GM21576 (cell line): Measurements from ENCODE around the gene ANKRD31.

Source experiments
- ATAC-seq: cut with Tn5 transposase; IDR thresholded peaks from one replicate; pipeline ENCODE4 v1.9.1; 2021; ENCODE audit warnings: mild to moderate bottlenecking, moderate library complexity; ENCODE audit not compliant: unreplicated experiment

Gene ANKRD31

DNA sequence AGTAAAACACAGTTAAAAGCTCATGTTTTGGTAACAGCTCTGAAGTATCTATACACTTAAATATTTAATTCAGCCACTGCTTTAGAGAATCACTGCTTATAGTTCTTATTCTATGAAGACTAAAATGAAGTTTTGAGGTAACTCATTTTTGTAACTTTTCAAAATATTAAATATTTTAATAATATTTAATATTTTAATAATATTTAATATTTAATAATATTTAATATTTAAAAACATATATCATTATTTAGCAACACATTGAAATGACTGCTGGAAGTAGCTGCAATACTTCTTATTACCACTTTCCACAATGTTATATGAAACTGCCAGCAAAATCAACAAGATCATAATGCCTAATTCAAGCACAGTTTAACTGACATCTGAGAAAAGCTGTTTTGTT lies 165.6 kb downstream of the ANKRD31 start:
- ATAC-seq, result no peak

DNA sequence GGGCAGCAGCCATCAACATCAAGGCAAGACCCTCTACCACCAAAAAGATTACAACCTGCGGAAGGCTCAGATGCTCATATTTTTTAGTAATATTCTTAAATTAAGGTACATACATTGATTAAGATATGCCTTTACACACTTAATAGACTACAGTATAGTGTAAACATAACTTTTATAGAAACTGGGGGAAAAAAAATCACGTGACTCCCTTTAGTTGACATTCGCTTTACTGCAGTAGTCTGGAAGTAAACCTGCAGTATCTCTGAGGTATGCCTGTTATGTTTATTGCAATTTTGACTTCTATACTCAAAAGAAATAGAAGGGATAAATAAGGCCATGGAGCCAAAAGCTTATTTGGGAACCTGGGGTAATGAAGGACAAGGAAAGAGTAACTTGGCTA lies 169.2 kb downstream of the ANKRD31 start:
- ATAC-seq, result no peak

DNA sequence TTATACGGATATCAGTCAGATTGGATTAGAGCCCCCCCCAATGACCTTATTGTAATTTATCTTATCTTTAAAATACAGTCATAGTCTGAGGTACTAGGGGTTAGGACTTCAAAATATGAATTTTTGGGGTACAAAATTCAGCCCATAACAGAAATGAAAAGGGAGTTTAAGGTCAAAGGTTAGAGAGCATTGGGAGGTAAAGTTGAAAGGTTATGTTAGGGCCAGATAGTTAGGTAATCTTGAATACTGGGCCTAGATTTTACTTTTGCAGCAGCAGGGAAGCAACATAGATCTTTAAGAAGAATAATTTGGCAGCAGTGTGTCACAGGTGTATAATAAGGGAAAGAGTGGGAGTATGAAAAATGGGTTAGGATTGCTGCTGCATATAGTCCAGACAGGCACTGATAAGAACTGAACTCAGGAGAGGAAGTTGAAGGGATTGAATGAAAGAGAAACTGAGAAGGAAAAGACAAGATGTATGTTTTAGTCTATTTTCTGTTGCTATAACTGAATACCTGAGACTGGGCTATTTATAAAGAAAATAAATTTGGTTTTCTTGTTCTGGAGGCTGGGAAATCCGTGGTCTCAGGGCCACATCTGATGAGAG lies 173.7 kb downstream of the ANKRD31 start:
- ATAC-seq, result no peak

DNA sequence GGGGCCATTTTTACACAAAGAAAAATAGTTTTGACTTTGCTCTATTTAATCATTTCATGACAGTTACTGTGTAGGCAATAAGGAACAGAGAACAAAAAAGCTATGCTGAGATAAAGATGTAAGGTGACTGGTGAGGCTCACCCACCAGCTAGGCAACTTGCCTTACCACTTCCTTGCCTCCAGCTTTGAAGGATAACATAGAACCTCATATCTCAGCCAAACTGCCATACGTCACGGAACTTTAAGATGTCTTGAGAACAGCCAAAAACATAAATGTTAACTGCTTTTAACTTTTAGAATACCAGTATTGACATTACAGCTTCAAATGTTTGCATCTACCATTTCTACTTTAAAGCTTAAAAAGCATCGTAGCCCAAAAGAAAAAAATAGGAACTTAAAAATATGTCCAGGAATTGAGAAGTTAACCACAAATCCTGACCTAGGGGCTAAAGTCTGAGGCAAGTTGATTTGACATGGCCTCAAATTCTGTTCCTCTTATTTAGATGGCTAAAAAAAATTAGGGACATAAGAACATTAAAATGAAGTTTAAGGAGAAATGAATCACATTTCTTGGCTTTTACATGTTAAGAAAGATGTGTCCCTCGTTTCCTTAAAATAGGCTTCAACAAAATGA lies 176.6 kb downstream of the ANKRD31 start:
- no peak for ATAC-seq

DNA sequence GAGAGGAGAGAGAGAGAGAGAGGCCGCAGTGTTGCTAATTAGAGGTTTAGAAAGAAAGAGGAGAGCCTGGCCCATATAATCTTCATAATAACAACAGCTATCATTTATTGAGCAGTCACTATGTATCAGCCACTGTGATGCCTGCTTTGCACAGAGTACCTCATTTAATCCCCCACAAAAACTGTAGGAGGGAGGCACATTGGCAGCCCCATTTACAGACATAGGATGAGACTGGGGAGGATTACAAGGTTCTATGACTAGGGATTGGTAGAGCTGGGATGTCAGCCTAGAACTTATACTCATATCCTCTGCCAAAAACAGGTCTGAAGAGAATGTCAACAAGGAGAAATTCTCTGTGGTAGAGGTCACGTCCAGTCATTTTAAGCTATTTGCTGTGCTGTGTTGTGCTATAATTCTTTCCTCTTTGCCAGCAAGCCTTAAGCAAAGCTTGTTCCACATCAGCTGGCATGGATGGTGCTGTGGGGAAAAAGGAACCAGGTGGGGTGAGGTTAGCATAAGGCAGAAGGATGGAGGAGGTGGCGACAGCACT lies 177.6 kb downstream of the ANKRD31 start:
- ATAC-seq, result no peak

DNA sequence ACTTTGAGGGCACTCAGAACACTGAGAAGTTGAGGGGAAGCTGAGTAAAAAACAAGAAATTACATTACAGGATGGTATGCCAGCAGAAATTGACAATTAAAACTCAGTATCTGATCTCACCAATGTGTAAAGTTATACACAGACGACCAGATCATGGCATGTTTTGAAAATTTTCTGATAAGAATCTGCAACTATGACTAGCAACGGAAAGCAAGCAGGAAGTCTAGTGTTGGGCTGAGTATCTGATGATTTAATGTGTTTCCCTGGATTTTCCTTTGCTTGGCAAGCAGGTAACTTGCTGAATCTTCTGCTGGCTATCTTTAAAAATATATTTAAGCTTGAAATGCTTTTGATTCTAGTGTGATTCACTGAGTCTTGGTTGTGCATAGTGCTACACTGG lies 179.1 kb downstream of the ANKRD31 start:
- ATAC-seq, result no peak

DNA sequence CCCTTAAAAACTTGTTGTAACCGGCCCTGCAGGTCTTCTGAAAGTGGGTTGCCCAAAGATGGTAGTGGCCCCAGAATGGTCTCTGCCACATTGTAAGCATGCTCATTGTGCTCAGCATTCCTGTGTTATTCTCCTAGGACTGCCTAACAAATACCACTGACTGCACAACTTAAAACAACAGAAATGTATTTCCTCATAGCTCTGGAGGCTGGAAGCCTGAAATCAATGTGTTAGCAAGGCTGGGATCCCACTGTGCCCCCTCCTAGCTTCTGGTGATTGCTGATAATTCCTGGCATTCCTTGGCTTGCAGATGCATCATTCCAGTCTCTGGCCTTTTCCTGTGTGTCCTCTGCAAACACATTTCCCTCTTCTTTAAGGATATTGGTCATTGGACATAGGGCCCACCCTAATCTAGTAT lies 180.9 kb downstream of the ANKRD31 start:
- ATAC-seq, result no peak

DNA sequence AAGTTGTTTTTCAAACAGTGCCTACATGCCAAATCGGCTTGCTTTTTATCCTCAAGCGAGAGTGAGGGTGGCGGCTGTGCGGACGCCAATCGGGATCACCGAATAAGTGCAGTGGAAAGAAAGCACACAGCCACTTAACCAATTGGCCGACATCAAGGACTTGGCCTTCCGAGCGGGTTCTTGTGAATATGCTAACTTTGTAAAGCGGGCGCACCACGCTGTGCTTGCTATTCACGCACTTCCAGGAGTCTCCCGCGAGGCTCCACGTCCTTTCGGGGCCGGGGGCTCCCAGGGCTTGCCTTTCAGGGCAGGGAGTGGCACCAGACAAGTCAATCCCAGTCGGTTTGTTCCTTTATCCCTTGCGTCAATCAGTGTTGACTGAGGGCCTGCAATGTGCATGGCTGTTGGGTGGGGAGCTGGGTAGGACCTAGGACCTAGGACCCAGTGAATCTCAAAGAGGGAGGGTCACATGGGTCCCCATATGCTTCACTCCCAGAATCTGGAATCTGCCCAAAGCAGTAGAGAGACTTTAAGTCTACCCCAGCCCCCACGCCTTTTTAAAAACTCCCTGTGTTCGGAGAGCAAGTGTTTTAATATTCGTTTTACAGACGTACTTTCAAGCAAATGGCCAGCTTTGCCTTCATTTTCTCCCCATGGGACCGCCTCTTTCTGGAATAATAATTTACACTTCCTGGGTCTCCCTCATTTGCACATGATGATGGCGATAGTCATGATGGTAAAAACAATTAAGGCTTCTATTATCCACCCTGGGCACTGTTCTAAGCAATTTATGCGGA lies 182.3 kb downstream of the ANKRD31 start:
- no peak for ATAC-seq

DNA sequence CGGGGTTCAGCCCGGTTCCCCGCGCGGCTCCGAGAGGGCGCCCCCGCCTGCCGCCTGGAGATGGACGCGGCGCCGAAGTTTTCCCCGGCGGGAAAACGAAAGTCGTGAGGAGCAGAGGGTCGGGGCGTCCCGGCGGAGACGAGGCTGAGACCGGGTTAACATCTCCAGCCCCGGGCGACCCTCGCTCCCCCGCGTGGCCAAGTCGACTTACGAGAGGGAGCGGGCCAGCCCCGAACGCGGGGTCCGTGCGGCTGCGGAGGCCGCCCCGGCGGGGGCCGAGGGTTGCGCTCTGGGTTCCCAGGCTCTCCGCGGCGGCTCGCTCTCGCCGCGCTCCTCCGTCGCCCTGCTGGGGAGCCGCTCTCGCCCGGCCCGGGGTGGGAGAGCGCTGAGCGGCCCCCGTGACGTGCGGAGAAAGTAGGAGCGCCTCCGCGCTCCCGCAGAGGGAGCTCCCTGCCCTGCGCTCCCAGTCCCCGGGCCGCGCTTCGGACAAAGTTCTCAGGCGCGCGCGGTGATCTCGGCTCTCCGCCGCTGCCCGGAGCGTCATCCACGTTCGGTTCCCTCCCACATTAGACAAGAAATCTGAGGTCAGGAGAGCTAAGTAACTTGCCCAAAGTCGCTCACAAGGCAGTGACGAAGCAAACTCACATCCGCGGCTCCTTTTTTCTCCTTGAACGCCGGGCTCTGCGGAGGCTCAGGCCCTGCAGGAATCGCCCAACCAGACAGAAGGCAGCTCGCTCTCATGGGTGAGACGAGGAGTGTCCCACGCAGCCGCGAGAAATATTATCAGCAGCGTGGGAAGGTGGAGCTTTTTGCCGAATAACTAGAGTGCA lies 183.2 kb downstream of the ANKRD31 start:
- ATAC-seq, result no peak

DNA sequence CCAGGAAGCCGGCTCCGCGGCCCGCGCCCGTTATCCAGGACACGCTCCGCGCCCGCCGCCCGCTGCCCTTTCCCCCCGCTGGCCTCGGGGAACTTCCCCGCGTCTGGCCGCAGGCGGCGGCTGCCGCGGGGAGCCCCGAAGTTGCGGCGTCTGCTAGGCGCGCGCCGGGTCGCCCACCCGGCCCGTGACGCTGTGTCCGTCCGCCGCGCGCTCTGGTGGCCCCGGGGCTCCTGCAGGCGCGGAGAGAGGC lies 183.7 kb downstream of the ANKRD31 start:
- no peak for ATAC-seq

DNA sequence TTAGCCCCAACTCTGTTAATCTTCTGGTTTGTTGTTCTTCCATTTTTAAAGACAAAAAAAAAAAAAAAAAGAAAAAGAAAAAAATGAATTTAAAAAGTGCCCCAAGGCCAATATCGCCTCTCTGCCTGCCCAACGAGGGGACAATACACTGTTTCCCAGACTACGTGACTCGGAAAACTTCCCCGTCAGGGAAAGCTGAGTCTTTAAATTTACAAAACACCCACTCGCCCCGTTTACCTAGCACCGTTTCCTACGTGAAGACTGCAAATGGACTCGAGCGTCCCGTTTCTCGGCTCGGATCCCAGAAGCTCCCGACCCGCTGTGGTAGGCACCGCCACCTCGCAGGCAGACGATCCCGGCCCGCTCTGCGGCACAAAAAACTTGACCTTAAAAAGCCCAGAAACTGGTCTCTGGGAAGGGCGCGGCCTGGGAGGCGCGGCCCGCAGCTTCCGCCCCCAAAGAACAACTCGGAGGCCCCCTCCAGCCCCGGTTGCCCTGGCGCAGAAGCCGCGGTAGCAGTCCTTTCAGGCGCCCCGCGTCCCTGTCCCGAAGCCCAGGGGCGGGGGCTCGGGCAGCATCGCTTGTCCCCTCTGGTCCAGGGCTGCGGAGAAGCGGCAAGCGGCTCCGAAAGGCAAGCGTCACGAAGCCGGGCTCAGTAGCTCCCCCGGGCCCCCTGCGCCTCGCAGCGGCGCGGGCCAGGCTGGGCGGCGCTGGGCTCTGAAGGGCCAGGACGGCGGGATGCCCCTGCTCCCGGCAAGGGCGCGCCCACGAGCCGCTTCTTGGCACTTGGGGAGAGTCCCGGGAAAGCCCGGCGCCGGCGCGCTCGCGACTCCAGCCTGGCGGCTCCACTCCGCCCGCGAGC lies 184.3 kb downstream of the ANKRD31 start, which contains the start of gene GCNT4:
GCNT4 (minus strand) TSS at position 367 of the 862 bp plus-strand sequence. CDS start 22,521 bp downstream, outside the sequence.
- ATAC-seq, result no peak

DNA sequence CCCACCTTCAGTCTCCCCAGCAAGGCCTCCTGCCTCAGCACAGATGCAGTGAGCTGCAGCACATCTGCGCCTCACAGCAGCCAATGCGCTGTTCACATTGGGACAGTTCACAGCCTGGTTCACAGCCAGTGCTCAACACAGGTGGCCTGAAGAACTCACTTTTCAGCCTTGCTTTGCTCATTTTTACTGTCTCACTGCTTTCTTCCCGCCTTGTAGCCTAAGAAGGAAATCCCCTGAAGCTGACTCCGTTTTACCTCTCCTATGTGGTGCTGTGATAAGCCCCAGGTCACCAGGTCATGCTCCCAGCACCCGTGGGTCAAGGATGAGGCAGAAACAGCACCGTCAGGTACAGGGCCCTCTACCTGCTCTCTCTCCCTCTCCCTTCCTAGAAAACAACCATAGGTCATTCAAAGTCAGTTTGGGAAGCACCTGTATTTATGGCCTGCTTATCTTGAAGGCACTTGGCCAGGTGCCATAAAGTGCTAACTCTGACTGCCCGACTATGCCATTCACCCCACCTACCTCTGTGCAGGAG lies 185.4 kb downstream of the ANKRD31 start:
- ATAC-seq, result no peak

DNA sequence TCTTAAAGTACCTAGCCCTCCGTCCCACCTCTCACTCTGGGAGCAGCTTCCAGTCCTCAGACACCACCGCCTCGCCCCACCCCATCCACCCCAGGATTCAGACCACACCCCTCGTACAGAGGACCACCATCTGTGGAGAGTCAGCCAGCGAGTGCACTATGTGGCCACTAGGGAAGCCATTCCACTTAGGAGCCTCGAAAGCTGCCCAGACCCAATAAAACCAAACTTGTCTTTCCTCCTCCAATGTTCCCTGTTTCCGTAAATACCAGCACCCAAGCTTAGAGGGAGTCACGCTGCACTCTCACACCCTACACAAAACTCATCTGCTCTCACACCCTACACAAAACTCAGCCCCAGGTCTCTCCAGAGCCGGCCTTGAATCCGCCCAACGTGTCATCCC lies 186.3 kb downstream of the ANKRD31 start:
- ATAC-seq, result no peak

DNA sequence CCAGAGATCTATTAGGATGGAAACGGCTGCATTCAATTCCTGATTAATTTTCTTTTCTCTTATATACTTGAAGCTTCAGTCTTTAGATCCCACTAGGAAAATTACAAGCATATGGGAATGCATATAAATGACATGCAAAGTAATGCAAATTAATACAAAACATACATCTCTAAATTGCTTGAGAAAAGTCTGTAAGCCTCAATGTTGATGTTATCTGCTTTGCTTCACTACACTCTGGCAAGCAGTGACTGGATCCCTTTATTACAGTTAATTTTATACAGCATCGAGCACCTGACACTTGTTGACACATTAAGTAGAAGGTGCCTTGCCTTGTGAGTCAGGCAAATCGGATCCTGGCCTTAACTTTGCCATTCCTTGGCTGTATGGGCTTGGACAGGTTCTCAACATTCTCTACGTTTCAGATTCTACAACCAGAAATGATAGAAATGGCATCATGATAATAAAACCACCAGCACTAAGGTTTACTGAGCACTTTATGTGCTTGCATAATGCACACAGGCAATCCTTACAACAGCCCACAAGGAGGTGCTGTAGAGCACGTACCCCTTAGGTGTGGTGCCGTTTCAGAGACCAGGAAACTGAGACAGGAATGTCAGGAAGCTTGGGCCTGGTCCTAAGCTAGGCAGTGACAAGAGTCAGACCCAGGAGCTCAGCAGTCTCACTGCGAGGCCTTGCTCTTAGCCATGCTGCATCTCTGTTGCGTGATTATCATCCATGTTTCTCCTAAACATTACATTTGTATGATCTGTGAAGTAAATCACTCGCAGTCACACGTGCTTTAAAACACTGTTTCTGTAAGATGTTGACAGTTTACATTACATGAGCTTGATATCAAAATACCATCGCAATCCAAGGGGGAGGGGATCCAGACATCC lies 187.0 kb downstream of the ANKRD31 start:
- ATAC-seq, result no peak

DNA sequence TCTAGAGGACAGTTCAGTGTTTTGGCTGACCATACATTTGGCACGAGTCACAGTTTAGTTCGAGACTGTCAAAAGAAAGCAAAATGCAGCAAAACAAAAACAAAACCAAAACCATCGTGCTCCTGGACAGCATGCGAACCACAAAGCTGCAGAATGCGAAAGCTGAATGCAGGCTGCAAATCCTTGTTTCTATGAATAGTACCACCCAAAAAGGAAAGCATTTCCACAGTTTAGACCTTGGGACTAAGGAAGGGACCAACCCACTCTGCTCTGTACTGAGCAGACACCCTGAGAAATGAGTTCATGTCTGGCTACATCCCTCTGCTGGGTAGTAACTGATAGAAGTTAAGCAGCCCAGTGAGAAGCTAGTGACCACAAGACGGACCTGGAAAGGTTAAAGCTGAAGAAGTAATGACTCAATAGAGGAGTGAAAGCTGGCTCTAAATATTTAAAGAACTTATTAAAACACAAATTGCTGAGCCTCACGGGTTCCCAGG lies 188.2 kb downstream of the ANKRD31 start:
- peak; percentile 48 for ATAC-seq

DNA sequence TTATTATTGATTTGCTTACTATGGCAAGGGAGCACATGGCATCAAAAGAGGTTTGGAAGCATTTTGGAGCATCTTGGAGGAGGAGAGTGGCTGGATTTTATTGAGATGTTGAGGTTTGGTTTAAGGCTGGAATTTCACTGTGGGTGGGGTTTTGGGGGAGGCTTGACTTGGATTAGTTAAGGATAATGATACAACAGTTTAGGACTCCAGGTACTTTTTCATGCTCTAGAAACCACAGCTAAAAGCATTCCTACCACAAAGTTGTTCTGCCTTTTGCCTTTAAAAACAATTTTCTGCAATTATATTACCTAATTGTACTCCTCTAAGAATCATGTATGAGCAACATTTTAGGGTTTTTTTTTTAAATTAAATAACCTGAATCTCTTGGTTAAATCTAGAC lies 189.3 kb downstream of the ANKRD31 start:
- ATAC-seq, result no peak

DNA sequence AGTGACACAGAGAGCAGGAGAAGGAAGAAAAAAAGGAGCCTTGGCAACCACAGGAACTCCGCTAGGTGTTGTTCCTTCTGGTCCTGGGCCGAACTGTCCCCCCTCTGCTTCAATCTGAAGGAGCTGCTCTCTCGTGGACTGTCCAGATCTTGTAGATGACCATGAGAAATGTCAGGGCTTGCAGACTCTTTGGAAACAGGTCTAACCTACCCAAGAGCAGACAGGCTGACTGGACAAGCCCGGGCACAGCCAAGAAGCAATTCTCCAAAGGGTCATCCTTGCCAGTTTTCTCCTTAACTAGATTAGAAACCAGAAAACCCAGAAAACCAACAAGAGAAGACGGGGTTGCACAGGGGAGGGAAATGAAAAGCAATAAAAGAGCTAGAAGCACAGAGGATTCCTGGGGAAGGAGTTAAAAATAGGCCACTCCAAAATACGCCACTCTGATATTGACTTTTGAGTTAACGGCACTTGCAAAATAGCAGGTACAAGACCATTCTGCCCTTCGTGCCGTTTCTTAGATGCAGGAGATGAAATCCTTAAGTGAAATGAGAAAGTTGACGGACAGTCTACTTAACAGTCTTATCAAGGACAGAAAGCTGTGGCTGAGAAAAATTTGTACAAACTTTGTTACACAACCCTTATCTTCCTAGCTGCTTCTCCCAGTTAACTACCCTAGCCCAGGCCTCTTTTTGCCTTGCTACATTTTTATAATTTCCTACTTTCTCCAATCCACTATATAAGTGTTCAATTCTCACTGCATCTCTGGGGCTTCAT lies 190.1 kb downstream of the ANKRD31 start:
- no peak for ATAC-seq

DNA sequence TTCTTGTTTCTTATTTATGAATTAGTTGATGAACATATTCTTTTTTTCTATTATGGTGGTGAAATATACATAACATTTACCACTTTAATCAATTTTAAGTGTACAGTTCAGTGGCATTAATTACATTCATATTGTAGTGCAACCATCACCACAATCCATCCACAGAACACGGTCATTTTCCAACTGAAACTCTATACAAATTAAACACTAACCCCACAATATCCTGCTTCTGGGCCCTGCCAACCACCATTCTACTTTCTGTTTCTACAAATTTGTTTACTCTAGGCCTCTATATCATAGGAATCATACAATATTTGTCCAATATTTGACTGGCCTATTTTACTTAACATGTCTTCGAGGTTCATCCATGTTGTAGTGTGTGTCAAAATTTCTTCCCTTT lies 191.6 kb downstream of the ANKRD31 start:
- no peak for ATAC-seq
